ENCODE results near the gene PPP2R3B.

Gene PPP2R3B

DNA sequence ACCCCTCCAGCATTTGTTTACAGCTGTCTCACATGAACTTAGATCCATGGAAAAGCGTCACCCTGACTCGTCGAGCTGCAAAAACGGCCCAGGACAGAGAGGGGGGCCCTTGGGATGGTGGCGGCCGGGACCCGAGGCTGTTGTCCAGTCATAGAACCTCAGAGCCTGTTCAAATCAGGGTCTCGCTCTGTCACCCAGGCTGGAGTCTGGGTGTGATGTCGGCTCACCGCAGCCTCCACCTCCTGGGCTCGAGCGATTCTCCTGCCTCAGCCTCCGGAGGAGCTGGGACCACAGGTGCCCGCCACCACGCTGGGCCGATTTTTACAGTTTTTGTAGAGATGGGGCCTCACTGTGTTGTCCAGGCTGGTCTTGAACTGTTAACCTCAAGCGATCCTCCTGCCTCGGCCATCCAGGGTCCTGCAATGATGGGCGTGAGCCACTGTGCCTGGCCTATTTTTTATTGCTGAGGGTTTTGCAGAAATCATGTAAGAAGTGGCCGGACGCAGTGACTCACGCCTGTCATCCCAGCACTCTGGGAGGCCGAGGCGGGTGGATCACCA, 42.6 kb upstream of the PPP2R3B start:
- in situ Hi-C loops (cut with MboI; ENCODE audit: low sequenced_read_pairs, unreplicated experiment): no loop called here
- DNase-seq (ENCODE audit: low spot score): no peak
- TF ChIP-seq, protein P1, sequence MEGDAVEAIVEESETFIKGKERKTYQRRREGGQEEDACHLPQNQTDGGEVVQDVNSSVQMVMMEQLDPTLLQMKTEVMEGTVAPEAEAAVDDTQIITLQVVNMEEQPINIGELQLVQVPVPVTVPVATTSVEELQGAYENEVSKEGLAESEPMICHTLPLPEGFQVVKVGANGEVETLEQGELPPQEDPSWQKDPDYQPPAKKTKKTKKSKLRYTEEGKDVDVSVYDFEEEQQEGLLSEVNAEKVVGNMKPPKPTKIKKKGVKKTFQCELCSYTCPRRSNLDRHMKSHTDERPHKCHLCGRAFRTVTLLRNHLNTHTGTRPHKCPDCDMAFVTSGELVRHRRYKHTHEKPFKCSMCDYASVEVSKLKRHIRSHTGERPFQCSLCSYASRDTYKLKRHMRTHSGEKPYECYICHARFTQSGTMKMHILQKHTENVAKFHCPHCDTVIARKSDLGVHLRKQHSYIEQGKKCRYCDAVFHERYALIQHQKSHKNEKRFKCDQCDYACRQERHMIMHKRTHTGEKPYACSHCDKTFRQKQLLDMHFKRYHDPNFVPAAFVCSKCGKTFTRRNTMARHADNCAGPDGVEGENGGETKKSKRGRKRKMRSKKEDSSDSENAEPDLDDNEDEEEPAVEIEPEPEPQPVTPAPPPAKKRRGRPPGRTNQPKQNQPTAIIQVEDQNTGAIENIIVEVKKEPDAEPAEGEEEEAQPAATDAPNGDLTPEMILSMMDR (IDR thresholded peaks at IDR 0.05; ENCODE audit: borderline replicate concordance, control extremely low read depth, extremely low read depth, insufficient read depth, missing control alignments): no peak

DNA sequence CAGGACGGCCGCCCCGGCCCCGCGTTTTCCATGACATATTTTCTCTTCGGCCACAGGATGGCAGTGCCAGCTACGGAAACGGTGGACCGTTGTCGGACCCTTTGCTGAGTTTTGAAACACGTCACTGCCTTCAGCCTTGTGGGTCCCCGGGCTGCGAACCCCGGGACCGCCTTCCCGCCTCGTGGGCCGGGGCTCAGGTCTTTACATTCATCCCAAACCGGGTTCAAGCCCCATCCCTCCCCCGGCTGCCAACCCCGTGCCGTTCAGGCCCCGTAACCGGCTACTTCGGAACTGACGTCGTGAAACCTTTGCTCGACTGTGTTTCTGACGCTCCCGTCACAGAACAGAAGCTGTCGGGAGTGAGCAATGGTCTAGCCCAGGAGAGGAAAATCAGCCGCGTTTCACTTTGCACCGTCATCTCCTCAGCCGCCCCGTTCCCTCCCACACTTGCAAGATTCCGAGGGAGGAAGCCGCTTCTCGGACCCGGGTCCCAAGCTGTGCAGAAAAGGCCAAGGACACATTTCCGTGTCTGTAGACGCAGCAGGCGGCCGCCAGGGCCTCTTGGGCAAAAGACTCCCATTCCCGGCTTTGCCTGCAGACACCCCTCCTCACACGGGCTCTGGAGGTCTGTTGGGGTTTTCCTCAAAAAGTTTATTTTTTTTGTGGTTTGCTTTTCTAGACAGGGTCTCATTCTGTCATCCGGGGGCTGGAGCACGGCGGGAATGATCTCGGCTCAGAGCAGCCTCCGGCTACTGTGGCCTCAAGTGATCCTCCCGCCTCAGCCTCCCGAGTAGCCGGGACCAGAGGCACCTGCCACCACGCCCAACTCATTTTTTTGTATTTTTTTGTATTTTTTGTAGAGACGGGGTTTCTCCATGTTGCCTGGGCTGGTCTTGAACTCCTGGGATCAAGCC, 41.4 kb upstream of the PPP2R3B start:
- TF ChIP-seq, protein P1 (IDR thresholded peaks at IDR 0.05; ENCODE audit: borderline replicate concordance, control extremely low read depth, extremely low read depth, insufficient read depth, missing control alignments): no peak
- no peak for DNase-seq (ENCODE audit: low spot score)
- in situ Hi-C loops (cut with MboI; ENCODE audit: low sequenced_read_pairs, unreplicated experiment): no loop called here

DNA sequence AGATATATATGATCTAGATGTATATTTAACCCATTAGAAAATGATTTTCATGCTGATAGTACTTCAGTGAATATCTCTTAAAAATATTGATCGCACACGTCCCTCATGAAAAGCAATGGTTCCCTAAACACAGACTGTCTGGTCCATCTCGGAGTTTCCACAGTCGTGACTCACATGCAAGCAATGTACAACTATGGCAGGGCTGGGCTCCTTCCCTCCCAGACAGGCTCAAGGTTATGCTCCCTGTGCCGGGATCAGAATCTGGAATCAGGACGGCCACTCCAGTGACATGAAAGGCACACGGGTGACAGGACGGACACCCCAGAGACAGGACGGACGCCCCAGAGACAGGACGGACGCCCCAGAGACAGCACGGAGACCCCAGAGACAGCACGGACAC, 40.2 kb upstream of the PPP2R3B start:
- TF ChIP-seq, protein P1 (IDR thresholded peaks at IDR 0.05; ENCODE audit: borderline replicate concordance, control extremely low read depth, extremely low read depth, insufficient read depth, missing control alignments): no peak
- no peak for DNase-seq (ENCODE audit: low spot score)
- in situ Hi-C loops (cut with MboI; ENCODE audit: low sequenced_read_pairs, unreplicated experiment): no loop called here

DNA sequence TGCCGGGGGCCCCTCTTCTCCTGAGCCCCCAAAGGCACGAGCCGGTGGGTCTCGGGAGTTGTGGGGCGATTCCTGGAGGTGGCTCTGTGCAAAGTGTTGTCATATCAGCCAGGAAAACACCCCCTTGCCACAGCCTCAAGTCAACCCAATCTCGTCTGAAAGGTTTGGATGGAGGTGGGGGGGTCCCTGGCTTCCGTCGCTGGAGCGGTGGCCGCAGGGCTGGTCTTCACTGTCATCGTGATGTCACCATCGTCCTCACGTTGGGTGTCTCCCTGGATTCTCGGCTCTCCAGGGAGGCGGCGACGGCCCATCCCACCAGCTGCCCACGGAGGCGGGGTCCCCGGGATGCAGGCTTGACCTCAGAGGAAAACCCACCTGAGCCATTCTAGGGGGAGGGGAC, 38.3 kb upstream of the PPP2R3B start:
- TF ChIP-seq, protein P1 (IDR thresholded peaks at IDR 0.05; ENCODE audit: borderline replicate concordance, control extremely low read depth, extremely low read depth, insufficient read depth, missing control alignments): no peak
- DNase-seq (ENCODE audit: low spot score): no peak
- in situ Hi-C loops (cut with MboI; ENCODE audit: low sequenced_read_pairs, unreplicated experiment): no loop called here

DNA sequence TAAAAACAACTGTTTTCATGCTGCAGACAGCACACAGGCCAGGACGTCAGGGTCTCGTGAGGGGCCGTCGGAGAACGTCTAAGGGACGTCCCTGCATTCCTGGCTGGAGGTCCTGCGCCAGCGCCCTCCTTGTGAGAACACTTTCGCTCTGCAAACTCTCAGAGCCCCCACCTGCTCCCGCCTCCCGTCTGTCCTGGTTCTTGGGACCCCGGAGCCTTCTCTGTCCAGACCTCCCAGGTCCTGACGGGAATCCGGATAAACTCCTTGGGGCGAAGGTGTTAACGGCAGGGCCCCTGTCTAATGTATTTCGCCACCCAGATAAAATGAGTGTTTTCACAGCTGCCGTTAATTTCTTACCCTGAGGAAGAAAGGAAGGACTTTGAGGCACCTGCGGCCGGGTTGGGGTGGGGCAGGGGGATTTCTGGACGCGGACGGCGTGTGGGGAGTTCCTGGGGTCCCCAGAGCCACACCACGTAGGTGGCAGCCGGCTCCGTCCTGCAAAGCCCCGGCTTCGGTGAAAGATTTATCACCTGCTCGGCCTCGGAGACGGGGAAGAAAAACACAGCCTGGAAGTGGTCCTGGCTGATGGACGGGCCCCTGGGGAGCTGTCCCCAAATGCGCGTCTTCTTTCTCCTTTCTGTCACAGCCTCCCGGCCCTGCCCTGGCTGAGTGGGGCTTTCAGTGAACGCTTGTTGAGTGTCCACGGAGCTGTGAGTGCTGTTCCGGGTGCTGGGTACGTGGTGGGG, 35.1 kb upstream of the PPP2R3B start:
- in situ Hi-C loops (cut with MboI; ENCODE audit: low sequenced_read_pairs, unreplicated experiment): no loop called here
- TF ChIP-seq, protein P1 (IDR thresholded peaks at IDR 0.05; ENCODE audit: borderline replicate concordance, control extremely low read depth, extremely low read depth, insufficient read depth, missing control alignments): no peak
- no peak for DNase-seq (ENCODE audit: low spot score)

DNA sequence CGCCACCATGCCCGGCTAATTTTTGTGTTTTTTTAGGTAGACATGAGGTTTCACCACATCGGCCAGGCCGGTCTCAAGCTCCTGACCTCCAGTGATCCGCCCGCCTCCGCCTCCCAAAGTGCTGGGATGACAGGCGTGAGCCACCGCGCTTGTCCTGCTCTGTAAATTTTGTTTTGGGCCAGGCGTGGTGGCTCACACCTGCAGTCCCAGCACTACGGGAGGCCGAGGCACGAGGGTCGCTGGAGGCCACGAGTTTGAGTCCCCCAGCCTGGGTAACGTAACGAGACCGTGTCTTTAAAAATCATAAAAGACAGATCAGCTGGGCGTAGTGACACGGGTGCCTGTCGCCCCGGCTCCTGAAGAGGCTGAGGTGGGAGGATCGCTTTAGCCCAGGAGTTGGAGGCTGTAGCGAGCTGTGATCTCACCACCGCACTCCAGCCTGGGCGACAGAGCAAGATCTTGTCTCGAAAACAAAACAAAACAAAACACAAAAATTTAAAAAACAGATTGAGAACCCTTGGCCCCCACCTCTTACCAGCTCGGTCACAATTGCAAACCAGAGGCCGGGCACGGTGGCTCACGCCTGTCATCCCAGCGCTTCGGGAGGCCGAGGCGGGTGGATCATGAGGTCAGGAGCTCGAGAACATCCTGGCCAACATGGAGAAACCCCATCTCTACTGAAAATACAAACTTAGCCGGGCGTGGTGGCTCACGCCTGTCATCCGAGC, 34.0 kb upstream of the PPP2R3B start:
- DNase-seq (ENCODE audit: low spot score): no peak
- in situ Hi-C loops (cut with MboI; ENCODE audit: low sequenced_read_pairs, unreplicated experiment): no loop called here
- TF ChIP-seq, protein P1 (IDR thresholded peaks at IDR 0.05; ENCODE audit: borderline replicate concordance, control extremely low read depth, extremely low read depth, insufficient read depth, missing control alignments): no peak

Data from GM13976 (cell line).